Lower leg skin (tissue), 3 donors: ENCODE results near the gene ZNF282.

Experiments
- CTCF ChIP-seq, 3 donors: fragments of 450-650 bp; IDR thresholded peaks; one replicate each; pipeline ENCODE4 v1.5.1; 2016; ENCODE audit warnings: antibody characterized with exemption in 3 of 3, mild to moderate bottlenecking in 3 of 3, moderate library complexity in 2 of 3
- POLR2A ChIP-seq, 2 donors: fragments of 450-650 bp; IDR thresholded peaks; one replicate each; pipeline ENCODE4 v1.6.1; 2016 to 2017; ENCODE audit warnings: antibody characterized with exemption in 2 of 2, mild to moderate bottlenecking in 1 of 2, moderate library complexity in 1 of 2

- no peak for TF ChIP-seq POLR2A (IDR thresholded peaks at IDR 0.05)
- TF ChIP-seq CTCF (IDR thresholded peaks at IDR 0.05) = no peak
Observed at GRCh38 chr7:149261316-149261828, 66.0 kb downstream of the ZNF282 start.
